GM18508 (cell line): ENCODE measurements around the gene B4GALNT3.

Experiments
- ATAC-seq: cut with Tn5 transposase; IDR thresholded peaks from one replicate; pipeline ENCODE4 v1.9.1; 2021; ENCODE audit warnings: moderate number of reproducible peaks; ENCODE audit not compliant: insufficient read depth, unreplicated experiment

The B4GALNT3 gene

DNA sequence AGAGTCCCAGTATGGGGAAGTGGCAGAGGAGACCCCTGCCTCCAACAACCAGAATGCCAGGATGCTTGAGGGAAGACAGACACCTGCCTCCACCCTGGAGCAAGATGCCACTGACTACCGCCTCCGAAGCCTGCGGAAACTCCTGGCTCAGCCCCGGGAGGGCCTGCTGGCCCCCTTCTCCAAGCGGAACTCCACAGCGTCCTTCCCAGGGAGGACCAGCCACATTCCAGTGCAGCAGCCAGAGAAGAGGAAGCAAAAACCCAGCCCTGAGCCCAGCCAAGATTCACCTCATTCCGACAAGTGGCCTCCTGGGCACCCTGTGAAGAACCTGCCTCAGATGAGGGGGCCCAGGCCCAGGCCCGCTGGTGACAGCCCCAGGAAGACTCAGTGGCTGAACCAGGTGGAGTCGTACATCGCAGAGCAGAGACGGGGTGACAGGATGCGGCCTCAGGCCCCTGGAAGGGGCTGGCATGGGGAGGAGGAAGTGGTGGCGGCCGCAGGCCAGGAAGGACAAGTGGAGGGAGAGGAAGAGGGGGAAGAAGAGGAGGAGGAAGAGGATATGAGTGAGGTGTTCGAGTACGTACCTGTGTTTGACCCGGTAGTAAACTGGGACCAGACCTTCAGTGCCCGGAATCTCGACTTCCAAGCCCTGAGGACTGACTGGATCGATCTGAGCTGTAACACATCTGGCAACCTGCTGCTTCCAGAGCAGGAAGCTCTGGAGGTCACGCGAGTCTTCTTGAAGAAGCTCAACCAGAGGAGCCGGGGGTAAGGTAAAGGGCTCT is 93.7 kb downstream of the B4GALNT3 start:
- ATAC-seq: no peak

DNA sequence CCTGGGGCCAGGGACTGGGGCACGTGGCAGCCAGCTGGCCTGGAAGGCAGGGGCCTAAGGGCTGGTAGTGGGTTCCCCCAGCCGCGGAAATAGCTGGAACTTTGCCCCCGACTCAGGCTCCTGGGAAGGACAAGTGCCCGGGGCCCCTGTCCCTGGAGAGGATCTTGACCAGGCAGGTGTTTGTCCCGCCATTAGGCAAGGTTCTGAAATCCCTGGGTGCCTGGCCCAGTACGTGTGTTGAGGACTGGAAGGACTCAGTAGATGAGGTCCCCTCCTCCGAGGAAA is 94.2 kb downstream of the B4GALNT3 start:
- no peak for ATAC-seq

DNA sequence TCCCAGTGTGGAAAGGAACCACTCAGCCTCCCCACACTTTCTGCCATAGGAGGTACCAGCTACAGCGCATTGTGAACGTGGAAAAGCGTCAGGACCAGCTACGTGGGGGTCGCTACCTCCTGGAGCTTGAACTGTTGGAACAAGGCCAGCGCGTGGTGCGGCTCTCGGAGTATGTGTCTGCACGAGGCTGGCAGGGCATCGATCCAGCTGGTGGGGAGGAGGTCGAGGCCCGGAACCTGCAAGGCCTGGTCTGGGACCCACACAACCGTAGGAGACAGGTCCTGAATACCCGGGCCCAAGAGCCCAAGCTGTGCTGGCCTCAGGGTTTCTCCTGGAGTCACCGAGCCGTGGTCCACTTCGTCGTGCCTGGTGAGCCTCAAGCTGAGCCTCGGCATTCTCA is 96.8 kb downstream of the B4GALNT3 start:
- no peak for ATAC-seq

DNA sequence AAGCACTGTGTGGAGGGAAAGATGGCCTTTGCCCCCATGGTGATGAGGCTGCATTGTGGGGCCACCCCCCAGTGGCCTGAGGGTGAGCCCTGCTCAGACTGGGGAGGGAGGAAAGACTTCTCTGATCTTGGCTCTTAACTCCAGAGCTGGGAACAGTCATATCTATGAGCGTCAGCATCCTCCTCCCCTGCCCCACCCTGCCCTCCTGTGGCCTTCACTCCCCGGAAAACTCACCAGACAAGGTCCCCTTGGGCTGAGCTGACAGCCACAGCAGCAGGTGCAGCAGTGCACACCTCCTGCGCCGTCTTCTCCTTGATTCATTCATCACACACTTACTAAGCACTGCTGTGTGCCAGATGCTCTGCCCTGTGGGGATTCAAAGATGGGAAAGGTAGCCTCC is 98.8 kb downstream of the B4GALNT3 start:
- ATAC-seq: no peak

DNA sequence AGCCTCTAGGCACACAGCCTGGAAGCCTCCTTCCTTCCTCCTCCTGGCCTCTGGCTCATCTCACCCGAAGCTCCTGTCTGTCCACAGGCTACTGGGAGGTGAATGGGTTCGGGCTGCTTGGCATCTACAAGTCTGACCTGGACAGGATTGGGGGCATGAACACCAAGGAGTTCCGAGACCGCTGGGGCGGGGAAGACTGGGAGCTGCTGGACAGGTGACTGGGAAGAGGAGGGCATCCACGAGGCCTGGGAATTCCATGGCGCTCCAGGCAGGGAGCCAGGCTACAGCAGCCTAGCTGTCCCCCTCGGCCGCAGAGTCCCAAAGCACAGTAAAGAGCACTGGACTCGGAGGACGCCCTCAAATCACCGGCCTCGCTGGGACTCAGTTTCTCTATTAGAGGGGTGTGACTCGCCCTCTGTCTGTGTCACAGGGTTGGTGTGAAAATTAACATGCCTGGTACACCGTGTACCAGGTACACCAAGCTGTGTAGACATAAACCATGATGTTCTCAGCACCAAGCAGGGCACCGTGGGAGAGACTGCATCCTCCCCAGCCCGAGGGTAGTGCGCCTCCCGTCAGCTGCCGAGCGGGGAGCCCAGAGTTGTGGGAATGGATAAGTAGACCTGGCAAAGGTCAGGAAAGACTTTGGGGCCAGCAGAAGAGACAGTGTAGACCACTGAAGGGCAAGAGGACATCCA is 99.6 kb downstream of the B4GALNT3 start:
- ATAC-seq: no peak

DNA sequence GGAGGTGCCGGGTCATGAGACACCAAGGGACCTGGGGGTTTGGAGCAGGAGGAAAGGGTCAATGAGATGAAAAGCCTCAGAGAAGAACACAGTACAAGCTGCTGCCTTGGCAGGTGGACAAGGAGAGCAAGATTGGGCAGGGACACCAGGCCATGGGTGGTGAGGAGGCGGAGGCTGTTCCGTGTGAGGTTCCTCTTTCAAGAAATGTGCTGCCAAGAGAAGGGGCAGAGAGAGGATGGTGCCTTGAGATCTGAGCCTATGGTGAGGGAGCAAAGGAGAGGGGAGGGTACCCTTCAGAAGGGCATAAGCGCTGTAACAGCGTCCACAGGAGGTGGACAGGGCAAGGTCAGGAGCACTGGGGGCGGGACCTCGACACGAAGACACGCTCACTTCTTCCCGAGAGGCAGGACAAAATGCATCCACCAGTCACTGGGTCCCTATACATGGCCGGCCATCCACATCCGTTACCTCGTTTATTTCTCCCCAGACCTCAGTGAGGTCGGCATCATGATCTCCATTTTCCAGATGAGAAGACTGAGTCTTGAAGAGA is 100.2 kb downstream of the B4GALNT3 start:
- ATAC-seq: no peak

DNA sequence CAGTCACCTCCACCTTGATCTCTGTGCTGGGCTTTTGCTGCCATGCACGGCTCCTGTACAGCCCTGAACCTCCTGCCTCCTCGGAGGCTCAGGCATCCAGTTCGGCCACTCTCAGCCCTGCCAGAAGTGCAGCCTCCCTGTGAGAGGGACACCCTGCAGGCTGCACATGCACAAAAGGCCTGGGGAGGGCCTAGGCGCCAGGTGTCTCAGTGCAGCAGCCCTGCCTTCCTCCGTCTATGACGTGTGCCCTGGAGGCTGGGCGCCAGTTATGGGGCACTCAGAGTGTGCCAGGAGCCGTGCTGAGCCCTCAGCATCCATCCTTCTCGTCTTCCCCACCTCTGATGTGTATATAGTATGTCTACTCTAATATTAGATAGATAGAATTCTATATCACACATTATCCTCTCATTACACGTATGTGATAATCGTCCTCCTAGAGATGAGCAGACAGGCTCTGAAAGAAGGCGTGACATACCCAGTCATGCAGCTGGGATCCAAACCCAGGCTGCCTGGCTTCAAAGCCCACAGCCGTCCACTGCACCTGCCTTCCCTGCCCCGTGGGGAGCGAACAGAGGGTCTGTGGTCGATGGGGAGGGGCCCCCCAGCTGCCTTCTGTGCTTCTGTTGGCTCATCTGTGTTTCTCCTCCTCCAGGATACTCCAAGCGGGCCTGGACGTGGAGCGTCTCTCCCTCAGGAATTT is 101.1 kb downstream of the B4GALNT3 start:
- no peak for ATAC-seq

DNA sequence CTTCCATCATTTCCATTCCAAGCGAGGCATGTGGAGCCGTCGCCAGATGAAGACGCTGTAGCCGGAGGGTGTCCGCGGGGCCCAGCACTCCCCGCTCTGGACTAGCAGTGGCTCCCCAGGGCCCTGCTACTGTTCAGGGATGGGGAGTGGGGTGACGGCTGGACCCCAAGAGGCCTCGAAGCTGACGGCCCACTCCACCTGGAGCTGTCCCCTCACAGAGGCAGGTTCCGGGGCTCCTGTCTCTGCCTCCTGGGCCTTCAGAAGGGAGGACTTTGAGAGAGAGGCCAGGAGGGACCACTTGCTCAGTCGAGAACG is 101.6 kb downstream of the B4GALNT3 start:
- ATAC-seq: no peak

DNA sequence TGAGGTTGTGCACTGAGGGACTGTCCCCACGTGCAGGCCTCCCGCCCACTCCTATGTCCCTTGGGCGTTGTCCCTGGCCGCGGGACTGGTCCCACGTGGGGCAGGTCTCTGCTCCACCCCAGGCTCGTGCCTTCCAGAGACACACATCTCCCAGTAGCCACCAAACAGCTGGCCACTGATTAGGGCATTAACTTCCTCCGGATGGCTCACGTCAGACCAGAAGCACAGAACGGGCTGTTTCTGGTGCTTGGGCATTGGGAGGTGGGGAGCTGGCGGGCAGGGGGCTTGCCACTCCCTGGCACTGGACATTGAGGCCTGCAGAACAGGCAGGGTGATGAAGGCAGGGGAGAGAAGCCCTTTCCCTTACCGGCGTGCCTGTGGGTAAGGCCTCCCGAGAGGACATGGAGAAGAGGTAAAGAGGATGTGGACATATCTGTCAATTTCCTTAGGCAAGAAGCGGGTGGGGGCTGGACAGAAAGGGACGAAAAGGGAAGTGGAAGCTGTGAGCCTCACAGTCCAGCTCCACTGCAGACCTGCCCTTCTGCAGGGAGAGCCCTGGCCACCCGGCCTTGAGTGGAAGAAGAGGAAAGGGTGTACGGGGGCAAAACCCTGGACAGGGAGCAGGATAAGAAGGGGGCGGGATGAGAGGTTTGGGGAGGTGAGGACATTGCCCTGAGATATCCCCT is 102.3 kb downstream of the B4GALNT3 start:
- no peak for ATAC-seq

DNA sequence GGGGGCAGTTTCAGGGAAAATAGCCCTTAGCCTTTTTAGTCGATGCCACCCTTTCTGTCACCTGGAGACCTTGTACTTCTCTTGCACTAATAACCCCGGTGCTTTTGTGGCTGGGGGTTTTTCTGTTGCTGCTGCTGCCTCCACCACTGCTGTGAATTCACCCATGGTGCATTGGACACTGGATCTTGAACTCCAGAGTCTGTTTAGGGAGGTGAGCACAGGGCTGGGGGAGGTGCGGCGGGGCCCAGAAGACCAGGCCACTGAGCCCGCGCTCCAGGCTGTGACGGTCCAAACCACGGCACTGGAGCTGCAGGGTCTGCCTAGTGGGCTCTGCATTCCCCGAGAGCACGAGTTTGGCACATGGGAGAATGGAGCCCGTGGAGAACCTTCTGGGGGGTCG is 102.9 kb downstream of the B4GALNT3 start:
- no peak for ATAC-seq

DNA sequence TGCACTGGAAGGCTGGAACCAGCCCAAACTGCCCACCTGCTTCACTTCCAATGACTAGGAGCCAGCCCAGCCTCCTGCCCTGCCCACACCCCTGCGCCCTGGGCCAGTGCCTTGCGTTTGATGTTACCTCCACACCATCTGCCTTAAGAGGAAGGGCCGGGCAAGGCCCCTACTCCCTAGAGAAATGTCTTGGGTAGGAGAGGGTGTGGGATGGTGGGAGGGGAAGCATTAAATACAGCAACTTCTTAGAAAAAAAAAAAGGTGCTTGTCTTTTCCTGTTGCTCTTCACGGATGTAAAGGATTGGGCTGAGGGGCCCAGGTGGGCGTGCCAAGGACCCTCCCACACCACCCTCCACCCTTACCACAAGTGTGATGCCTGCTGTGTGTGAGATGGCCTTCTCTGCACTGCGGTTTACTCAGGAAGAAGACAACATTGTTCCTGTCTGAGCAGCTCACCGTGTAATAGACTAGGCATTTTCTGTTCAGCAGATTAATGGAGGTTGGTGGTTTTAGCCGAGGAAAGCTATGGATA is 103.6 kb downstream of the B4GALNT3 start:
- no peak for ATAC-seq

DNA sequence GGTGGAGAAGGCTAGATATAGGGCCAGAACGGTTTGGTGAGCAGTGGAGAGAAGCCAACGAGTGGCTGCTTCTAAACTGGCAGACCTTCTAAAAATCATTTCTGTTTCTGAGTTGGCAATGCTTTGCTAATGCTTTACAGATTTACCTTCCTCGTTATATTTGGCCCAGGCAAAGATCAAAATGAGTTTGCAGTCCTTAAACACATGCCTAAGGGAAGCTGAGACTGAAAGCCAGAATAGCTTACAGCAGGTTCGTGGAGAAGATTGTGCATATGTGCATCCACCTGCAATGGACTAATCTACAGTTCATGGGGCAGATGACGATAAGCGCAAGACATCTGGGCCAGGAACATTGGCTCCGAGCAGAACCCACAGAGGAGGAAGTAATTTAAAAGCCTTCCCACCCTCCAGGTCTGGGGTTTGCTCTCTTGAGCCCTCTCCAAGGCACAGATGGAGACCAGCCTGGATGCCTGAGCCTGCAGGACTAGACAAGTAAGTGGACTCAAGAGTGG is 104.1 kb downstream of the B4GALNT3 start:
- no peak for ATAC-seq

DNA sequence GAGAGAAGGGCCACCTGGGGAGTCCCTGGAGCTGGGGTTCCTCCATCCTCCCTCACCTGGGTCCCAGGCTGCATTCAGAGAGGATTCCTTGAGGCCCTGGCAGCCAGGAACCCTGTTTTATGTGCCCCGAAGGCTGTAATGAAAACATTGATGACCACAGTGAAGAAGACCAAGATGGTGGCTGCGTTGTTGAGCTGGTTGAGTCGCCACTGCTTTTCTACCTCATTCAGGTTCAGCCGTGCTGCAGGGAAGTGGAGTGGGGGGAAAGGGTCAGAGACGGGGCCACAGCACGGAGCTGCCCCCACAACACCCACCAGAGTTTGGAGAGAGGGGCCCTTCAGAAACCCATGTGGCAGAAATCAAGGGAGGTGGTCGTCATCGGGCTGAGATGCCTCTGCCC is 105.4 kb downstream of the B4GALNT3 start:
- ATAC-seq: no peak

DNA sequence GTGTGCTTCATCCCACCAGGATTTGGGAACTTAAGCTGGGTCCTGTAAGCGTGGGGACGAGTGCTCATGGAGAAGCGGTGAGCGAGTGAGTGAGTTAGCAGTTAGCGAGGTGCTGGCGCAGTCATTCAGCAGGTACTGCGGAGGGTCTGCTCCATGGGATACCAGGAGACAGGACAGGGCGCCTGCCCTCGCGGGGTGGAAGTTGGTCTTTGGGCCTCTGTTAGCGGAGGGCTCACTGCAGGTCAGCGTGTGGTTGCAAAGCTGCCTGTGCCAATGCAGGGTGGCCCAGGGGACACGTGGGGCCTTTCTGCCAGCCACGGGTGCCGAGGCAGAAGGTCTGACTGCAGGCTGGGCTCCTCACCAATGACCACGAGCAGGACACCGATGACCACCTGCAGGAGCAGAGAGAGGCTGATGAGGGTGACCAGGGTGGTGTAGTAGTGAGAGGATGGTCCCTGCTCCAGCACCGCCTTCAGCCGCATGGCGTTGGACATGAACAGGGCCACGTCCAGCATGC is 105.9 kb downstream of the B4GALNT3 start:
- no peak for ATAC-seq

DNA sequence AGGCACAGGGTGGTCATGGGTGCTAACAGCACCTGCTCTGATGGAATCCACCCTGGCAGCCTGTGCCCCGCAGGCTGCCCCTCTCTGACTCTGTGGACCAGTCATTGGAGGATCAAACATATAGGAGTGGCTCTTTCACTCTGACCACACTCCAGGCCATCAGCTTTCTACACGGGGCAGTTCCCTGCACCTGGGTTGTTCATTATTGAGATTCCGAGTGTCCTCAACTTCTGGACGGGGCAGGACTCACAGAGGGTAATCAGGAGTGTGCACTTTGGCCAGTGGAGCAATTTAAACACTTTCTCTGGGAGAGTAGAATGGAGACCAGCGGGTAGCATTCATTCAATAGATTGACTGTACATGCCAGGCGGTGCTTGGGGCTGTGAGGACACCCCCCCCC is 108.7 kb downstream of the B4GALNT3 start:
- no peak for ATAC-seq

DNA sequence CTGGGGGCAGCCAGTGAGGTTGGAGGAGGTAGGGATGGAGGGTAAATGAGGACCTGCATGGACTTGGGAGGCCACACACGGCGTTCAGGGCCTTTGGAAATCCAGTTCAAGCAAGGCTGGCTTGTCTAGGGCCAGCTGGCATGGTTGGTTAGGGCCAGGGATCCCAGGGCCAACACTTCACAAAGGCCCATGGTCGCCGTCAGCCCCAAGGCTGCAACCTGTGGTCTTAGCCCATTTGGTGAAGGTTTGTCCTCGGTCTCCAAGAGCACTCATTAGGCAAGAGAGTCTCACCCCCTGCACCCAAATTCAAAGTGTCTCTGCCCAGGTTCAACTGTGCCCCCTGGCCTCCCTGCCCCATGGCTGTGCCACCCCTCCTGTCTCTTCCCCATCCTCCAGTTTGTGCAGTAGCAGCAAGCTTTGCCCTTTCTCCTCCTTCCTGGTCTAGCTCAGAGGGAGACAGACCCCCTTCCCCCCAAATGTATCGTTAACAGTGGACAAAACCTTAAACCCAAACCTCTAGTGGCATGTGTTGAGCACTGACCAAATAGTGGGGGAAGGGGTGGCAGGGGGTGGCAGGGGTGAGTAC is 109.4 kb downstream of the B4GALNT3 start:
- ATAC-seq: no peak

DNA sequence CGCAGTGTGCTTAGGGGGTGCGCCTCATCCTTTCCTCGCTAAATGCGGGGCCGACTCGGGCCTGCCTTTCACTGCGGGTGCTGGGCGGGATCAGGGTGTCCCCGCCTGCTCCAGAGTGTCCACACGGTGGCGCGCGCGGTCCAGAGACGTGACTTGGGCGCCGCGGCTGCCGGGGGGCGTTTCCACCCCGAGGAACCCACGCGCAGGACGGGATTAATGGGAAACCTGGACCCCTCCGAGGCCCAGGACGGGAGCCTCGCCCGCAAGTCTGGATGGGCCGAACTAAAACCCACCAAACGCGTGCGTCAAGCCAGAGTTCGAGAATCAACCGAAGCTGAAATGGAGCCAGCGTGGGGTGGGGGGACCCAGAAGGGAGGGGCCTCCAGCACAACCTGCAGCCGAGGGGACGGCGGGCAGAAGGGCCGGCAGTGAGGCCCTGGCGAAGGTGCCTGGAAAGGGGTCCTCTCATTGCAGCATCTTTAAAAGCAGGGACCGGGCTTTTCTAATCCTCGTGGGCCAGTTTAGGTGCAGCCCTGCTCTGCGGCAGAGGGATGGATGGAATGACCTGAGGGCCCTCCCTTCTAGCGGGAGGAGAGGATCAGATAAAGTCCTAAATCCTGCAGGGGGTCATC is 110.2 kb downstream of the B4GALNT3 start:
- ATAC-seq: no peak

DNA sequence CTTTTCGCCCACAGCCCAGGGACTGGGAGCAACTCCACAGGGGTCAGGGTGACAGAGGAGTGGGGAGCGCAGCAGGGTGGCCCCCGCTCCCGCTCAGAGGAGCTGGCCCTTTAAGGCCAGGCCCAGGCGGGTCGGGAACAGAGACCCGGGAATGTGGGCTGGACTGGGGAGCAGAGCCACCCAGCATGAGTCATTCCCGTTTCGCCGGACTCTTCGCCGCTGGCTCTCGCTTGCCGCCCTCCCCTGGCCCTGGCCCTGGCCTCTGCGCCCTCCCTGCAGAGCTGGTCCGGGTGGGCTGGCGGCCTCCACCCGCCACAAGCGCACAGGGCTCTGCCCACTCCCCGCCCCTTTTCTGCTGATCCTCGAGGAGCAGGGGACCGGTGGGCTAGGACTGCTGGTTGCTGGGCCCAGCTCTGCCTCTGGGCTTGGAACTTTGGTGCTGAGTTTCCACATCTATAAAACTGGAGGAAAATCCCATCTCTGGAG is 110.7 kb downstream of the B4GALNT3 start:
- ATAC-seq: no peak
